GM12891 (cell line): ENCODE measurements around the gene TUT1.

Experiments used
- DNase-seq: peaks from one replicate; pipeline ENCODE4 v3.0.0; 2011; ENCODE audit warnings: low spot score; ENCODE audit not compliant: insufficient read length
- FAIRE-seq: peaks from 2 replicates; lab custom pipeline; 2011; peaks lifted over from hg19 to GRCh38; lab: Jason Lieb, UNC
- PAX5 ChIP-seq: IDR thresholded peaks from 2 replicates; pipeline ENCODE4 v1.6.1; 2011; ENCODE audit warnings: low read length, moderate library complexity, mild to moderate bottlenecking; ENCODE audit not compliant: insufficient read depth, severe bottlenecking
- POLR2A ChIP-seq: IDR thresholded peaks from 2 replicates; pipeline ENCODE4 v1.6.1; 2011; ENCODE audit warnings: low read depth, low read length, control low read depth
- POLR2AphosphoS5 ChIP-seq: IDR thresholded peaks from 2 replicates; pipeline ENCODE4 v1.6.1; 2011; ENCODE audit warnings: low read depth, low read length, control low read depth
- POU2F2 ChIP-seq: IDR thresholded peaks from 2 replicates; pipeline ENCODE4 v1.6.1; 2011; ENCODE audit warnings: low read depth, mild to moderate bottlenecking, control low read depth, low read length, moderate library complexity
- SPI1 ChIP-seq: IDR thresholded peaks from 2 replicates; pipeline ENCODE4 v1.6.1; 2011; ENCODE audit warnings: low read depth, low read length, control low read depth
- TAF1 ChIP-seq: IDR thresholded peaks from 2 replicates; pipeline ENCODE4 v1.6.1; 2011; ENCODE audit warnings: low read depth, low read length, control low read depth

TUT1 gene

DNA sequence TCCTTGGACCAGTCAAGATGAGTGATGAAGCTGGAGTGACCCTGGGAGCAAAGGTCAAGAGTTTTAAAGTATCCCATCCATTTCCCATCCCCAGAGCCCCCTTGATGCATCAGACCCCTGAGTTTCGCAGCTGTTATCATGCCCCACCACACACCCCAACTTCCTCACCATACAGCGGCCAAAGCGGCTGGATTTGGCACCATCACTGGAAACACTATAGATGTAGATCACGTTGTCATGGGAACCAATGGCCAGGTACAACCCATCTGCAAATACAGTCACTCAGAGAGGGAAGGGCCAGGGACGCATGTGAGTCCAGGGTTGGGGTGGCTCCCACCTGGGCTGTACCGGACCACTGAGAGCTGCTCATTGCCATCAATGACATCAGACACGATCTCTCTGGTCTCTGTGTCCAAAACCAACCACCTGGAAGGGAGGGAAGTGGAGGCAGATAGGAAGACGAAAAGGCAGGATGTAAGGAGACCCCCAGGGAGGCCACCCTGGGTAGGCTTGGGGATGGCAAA lies 12.5 kb upstream of the TUT1 start:
- no peak for DNase-seq
- no peak for TF ChIP-seq POLR2AphosphoS5
- no peak for TF ChIP-seq PAX5
- no peak for TF ChIP-seq POU2F2
- no peak for TF ChIP-seq SPI1
- TF ChIP-seq POLR2A: no peak
- no peak for TF ChIP-seq TAF1
- FAIRE-seq: no peak

GRCh38 chr11:62603072-62603408 lies 11.7 kb upstream of the TUT1 start:
- no peak for FAIRE-seq
- no peak for DNase-seq
- TF ChIP-seq PAX5: no peak
- TF ChIP-seq TAF1: no peak
- TF ChIP-seq POU2F2: no peak
- no peak for TF ChIP-seq POLR2A
- no peak for TF ChIP-seq SPI1
- TF ChIP-seq POLR2AphosphoS5: no peak

DNA sequence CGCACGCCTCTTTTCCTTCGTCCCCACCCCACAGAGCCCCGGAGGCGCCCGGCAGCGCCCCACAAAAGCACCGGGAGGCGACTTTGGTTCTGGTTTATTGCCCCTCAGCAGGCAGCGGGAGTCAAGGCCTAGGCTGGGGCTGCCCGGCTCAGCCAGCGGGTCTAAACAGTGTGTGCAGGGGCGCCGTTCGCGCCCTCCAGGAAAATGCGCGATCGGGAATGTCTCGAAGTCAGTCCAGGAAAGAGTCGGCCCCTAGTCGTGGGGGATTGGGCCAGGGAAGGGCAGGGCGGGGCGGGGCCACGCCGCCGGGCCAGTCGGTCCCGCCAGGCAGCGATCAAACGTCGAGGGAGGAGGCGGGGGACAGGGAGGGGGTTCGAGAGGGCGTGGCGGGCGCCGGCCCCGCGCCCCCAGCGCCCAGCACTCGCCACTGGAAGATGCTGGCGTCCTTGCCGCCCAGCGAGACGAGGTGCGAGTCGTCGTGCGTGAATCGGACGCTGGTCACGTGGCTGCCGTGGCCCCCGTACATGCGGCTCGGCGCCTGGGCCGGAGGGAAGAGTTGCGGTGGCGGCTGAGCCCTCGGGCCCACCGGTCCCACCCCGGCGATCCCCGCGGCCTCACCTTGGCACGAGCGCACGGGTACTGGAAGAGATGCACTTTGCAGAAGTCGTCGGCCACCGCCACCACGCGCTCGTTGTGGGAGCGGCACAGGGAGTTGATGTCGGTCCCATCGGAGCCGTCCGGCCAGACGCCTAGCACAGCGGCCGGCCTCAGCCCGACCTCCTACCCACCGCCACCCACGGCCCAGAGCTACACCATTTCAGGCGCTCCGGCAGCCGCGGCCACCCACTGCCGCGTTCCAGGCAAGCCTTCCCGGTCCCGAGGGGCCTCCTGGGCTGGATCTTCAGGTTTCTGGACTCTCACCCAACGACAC lies 11.1 kb upstream of the TUT1 start:
- TF ChIP-seq TAF1: no peak
- TF ChIP-seq POLR2AphosphoS5: no peak
- TF ChIP-seq SPI1: no peak
- no peak for TF ChIP-seq POLR2A
- no peak for TF ChIP-seq POU2F2
- DNase-seq (no peak), FAIRE-seq (no peak)

DNA sequence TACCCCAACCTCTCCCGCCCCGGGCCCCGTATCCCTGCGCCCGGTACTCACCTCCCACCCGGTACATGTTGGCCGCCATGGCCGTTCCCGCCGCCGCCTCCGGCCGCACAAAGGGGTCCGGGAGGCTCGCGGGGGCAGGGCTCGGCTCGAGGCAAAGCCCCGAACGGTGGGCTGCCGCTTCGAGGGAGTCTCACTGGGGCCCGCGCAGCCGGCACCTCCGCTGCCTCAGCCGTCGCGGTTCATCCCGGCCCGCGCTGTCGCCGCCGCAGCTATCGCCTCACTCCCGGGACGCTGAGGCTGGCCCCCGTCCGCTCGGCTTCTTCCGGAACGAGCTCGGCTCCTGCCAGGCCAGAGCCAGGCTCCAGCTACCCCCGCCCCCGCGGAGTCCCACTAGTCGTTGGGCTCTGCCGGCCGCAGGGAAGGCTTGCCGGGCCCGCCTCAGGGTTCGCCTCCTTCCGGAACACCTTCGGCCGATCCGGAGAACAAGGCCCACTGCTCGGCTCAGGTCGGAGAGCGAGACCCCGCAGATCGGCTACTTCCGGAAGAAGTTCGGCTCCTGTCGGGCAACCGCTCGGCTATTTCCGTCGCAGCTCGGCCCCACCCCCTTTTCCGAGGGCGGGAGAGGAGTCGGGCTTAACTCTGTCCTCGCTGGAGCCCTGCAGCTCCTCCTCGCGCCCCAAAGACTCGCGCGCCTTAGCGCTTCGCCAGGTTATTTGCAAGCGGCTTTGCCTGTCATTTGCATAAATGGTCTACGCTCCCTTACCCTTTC lies 10.2 kb upstream of the TUT1 start, which contains the start of gene MTA2:
Gene MTA2 (minus strand): TSS at position 494 of the 769 bp plus-strand sequence. CDS start 415 bp downstream, at position 79.
- FAIRE-seq (peak; percentile 98), DNase-seq (peak; percentile 98)
- TF ChIP-seq SPI1: no peak
- TF ChIP-seq POLR2A: peak; percentile 50; the same call in 1 of the 2 replicates
- no peak for TF ChIP-seq PAX5
- 0 out of 2 replicates have a peak, but pooled peaks have one; percentile 24 for TF ChIP-seq TAF1
- TF ChIP-seq POU2F2: peak; percentile 98
- TF ChIP-seq POLR2AphosphoS5: peak; percentile 62

DNA sequence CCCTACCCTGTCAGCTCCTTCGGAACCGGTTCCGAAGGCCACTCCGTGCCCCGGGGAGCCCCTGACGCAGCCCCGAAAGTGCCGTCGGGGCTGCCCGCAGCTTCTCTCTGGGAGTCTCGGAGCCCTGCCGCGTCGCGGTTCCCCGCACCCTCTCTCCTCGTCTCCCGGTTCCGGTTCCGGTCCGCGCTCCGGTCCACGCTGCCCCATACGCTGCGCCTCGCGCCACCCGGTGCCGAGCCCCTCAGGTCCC lies 9.7 kb upstream of the TUT1 start:
- no peak for TF ChIP-seq POLR2A
- TF ChIP-seq POU2F2: no peak
- no peak for TF ChIP-seq PAX5
- DNase-seq (no peak), FAIRE-seq (peak; percentile 80)

DNA sequence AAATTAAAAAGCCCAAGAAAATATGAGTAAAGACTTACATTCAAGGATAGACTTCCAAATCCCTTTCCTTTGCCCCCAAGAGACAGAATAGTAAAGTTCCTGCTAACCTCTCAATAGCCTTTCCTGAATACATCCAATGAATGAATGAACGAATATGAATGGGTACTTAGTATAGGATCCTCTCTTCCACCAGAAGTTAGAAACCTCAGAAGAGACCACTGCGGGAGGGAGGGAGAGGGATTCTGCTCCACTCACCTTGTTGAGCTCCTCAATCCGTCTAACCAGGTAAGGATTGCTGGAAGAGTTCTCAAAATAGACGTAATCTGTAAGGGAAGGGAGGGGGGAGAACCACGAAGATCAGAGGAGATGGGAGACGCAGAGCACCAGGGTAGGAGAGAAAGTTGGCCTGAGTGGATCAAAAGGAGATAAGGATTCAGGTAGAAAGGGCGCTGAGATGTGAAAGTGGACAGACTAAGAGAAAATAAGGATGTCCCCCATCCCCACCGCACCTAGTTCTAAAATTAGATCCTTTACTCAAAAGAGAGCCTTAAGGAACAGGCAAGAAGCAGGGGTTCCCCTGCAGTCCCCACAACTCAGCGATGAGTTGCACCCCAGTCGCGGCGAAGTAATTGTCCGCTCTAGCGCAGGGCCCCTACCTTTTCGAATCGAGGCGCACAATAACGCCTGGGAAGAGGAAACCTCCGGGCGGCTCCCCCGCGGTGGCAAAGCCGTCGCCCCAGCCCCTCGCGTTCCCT lies 9.2 kb upstream of the TUT1 start:
- TF ChIP-seq POLR2A (peak; percentile 46; the same call in 1 of the 2 replicates), TAF1 (no peak)
- no peak for FAIRE-seq
- DNase-seq: no peak

- DNase-seq (no peak), FAIRE-seq (no peak)
- TF ChIP-seq POU2F2 (no peak), POLR2A (no peak), SPI1 (no peak), PAX5 (no peak), TAF1 (no peak), POLR2AphosphoS5 (no peak)
These were observed 8.6 kb upstream of the TUT1 start for GRCh38 chr11:62599901-62600300.

GRCh38 chr11:62599069-62599696 lies 7.9 kb upstream of the TUT1 start:
- TF ChIP-seq POU2F2 (no peak), POLR2A (peak; percentile 28; the same call in 1 of the 2 replicates), SPI1 (no peak), POLR2AphosphoS5 (peak; percentile 69), TAF1 (no peak), PAX5 (no peak)
- FAIRE-seq (peak; percentile 98), DNase-seq (peak; percentile 92)
